Measurements from ENCODE around the gene BAAT.
A peak's percentile ranks its signal among the peaks of the same experiment; 100 is the strongest.

Gene BAAT

GRCh38 chr9:101398068-101398929, 13.5 kb upstream of the BAAT start, which contains the start of the genes MRPL50 and ZNF189:
Gene MRPL50 (minus strand): TSS chr9:101398618. CDS start chr9:101398592, 26 bp downstream.
Gene ZNF189 (plus strand): TSS chr9:101398851. CDS start chr9:101399157, 306 bp downstream.
- DNase-seq = peak; percentile 95

DNA sequence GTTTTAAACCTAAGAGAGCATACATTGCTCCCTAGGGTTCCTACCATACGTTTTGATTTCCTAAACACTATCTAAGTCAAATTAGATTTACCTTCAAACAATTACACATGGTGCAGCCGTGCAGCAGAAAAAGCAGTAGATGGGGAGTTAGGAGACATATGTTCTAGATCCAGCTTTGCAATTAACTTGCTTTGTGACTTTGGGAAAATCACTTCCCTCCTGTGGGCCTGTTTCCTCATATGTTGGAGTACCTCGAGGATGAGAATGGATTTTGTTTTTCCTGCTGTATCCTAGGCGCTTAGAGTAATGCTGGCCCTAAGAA, 12.9 kb upstream of the BAAT start:
- no peak for DNase-seq

DNA sequence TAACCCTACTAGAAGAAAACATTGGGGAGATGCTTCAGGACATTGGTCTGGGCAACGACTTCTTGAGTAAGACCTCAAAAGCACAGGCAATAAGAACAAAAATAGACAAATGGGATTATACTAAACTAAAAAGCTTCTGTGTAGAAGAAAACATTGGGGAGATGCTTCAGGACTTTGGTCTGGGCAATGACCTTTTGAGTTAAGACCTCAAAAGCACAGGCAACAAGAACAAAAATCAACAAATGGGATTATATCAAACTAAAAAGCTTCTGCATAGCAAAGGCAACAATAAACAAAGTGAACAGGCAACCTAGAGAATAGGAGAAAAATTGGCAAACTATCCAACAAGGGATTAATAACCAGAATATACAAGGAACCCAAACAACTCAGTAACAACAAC, 9.9 kb upstream of the BAAT start:
- DNase-seq = no peak

- no peak for DNase-seq
These were observed 8.3 kb upstream of the BAAT start for GRCh38 chr9:101393135-101393534.

DNA sequence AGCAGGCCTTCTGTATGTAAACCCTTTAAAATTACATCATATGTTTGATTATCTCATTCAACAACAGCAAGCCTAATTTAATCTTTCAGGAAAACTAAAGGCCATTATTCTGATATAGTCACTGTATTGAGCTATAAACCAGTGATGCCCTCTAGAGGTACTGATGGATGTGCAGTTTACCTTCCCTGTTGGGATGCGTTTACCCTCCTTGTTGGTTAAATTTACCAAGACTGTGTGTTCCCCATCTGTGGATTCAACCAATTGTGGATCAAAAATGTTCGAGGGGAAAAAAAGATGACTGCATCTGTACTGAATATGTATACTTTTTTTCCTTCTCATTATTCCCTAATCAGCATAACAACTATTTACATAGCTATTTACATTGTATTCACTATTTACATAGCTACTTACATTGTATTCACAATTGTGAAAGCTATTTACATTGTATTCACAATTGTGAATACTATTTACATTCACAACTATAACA, 3.7 kb upstream of the BAAT start:
- DNase-seq = no peak

GRCh38 chr9:101387871-101388506, 3.2 kb upstream of the BAAT start:
- peak; percentile 11 for DNase-seq

DNA sequence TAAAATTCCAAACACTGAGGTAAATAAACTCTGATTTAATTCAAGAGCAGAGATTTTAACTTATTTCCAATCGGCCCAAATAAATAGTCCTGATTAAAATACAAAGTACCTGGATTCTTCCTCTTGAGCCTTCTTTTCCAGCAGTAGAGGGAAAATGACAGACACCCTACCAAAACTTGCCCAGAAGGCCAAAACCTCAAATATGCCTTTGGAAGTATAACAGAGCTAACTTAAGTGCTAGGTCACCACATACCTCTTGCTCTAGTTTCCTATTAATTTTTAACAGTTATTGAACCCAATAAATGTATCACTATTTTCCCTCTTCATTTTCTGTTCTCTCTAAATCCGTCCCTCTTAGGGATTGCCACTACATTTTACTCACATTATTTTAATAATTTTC, 1.4 kb downstream of the BAAT start:
- DNase-seq = no peak

DNA sequence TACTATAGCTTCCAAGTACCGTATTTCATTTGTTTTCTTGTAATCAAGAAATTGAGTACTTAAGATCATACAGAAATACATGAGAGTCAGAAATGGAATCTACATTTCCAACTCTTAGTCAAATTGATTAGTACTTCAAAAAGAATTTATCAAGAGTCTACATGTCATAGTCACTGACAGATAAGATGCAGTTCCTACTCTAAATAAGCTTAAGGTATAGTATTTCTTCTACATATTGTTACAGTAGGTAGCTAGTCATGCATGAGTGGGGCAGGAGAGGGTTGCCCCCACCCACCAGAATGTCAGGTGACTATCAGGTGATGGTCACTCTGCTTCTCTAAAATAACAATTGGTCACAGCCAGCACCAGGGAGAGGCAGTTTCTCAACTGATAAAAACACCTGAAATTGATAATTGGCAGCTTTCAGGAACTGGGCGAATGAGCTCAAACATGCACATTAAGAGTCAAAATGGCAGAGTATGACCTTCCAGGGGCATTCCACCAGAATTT, 2.9 kb downstream of the BAAT start:
- no peak for DNase-seq

DNA sequence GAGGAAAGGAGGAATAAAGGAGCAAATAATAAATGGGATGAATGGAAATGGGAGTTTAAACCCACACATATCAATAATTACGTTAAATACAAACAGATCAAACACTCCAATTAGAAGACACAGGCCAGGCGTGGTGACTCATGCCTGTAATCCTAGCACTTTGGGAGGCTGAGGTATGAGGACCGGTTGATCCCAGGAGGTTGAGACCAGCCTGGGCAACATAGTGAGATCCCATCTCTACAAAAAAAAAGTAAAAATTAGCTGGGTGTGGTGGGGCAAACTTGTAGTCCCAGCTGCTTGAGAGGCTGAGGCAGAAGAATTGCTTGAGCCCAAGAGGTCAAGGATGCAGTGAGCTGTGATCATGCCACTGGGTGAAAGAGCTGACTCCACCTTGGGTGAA, 3.7 kb downstream of the BAAT start:
- no peak for DNase-seq

GRCh38 chr9:101380295-101380694, 4.5 kb downstream of the BAAT start:
- DNase-seq = no peak

- DNase-seq = no peak
These were observed 8.5 kb downstream of the BAAT start for GRCh38 chr9:101376111-101376848.

DNA sequence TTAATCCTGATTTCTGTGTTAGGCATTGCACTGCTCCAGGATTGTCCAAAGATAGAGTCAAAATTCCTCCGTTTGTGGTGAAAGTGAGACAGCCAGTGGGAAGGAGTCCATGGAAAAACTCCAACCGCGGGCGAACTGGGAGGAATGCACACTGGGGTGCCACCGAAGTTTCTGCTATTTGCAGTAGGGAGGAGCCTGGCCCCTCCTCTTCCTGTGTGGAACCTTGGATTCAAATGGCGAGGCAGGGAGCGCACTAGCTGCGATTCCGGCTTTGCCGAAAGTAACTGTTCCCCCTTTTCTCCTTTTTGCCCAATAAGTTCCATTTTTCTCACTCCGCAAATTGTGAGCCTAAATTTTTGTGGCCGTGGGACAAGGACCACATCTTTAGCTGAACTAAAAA, 9.3 kb downstream of the BAAT start:
- DNase-seq = no peak

GRCh38 chr9:101372327-101373118, 12.3 kb downstream of the BAAT start:
- DNase-seq = no peak

- DNase-seq = no peak
These were observed 13.0 kb downstream of the BAAT start for GRCh38 chr9:101371813-101372212.

- no peak for DNase-seq
These were observed 14.8 kb downstream of the BAAT start for GRCh38 chr9:101369884-101370531.

DNA sequence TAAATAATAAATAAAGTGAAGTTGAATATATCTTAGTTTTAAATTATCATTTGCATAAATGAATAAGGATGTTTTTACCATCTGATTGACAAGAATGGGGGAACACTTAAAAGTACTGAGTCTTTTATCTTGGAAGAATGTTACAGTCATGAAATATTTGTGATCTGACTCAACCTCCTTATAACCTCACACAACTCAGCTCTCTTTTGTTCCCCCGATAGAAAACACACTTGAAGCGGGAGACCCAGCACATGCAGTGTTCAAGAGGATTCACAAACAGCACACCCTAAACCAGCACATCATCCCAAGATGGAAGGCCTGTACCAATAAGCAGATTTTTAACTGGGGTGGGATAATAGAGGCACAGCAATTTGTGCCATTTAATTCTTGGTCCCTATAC, 15.5 kb downstream of the BAAT start:
- DNase-seq = no peak

DNA sequence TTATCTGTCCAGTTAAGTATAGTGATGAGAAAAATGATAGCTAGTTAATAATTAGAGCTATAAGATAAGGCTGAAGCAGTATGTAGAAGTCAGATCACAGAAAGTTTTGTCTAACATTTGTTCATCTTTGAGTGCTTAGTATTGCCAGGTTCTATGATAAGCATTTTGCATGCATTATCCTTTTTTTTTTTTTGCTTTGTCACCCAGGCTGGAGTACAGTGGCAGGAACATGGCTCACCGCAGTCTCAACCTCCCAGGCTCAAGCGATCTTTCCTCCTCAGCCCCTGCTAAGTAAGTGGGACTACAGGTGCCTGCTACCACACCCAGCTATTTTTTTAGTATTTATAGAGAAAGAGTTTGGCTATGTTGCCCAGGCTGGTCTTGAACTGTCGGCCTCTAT, 17.5 kb downstream of the BAAT start:
- DNase-seq = no peak

DNA sequence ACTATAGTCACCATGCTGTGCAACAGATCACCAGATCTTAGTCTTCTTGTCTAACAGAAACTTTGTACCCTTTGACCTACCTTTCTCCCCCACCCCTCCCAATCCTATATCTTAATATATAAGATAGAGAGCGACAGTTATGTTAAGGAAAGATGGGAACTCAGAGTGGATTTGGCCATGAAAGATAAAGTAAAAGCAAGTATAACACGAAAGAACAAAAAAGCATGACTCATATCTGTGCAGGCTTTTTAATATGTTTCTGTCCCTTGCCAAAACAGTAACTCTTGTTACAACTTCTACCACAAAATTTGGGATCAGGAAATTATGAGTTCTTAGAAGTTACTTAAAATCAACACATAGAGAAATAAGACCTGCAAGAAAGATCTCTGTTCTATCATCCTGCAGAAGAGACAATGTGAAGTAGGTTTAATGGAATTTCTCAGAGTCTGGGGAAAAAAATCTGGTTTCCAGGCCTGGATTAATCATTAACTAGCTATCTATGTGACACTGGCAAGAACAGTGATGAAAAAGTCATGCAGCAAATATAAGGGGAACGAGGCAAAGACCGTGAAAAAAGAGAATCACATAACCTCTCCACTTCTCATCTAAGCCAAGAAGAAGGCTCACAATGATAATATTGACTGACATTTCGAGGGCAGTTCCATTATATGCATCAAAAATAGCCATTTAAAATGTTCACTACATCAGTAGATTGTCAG, 18.6 kb downstream of the BAAT start:
- DNase-seq = no peak

GRCh38 chr9:101365181-101365580, 19.6 kb downstream of the BAAT start:
- no peak for DNase-seq

DNA sequence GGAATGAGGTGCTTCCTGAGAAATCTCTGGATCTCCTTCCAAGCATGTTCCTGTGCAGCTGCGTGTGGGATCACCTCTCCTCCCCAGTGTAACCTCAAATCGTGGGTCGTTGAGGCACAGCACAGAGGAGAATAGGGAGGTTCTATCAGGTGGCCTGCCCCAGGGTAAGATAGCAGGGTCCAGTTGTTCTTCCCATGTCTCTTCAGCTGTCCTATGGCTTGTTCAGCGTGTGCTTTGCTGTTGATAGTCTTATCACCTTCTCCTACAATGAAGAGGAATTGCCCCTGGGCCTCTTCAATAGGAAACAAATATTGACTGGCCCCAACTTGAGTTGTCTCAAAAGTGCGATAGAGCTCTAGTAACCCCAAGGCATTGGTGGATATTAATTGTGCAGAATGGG, 22.4 kb downstream of the BAAT start:
- DNase-seq = no peak

- DNase-seq = no peak
These were observed 24.2 kb downstream of the BAAT start for GRCh38 chr9:101360647-101361046.

Measured in CD4-positive, alpha-beta T cell treated with Interleukin-17A for 4 hours (primary cell).